Measurements from ENCODE around the gene GALM.

- TF ChIP-seq CTCF (IDR thresholded peaks at IDR 0.05): no peak
- TF ChIP-seq POLR2AphosphoS5 (IDR thresholded peaks at IDR 0.05; ENCODE audit: low read depth, low read length): no peak
Measured at GRCh38 chr2:38668092-38668491, 2.2 kb downstream of the GALM start.
